Measurements from ENCODE around the gene YEATS4.

The YEATS4 gene

DNA sequence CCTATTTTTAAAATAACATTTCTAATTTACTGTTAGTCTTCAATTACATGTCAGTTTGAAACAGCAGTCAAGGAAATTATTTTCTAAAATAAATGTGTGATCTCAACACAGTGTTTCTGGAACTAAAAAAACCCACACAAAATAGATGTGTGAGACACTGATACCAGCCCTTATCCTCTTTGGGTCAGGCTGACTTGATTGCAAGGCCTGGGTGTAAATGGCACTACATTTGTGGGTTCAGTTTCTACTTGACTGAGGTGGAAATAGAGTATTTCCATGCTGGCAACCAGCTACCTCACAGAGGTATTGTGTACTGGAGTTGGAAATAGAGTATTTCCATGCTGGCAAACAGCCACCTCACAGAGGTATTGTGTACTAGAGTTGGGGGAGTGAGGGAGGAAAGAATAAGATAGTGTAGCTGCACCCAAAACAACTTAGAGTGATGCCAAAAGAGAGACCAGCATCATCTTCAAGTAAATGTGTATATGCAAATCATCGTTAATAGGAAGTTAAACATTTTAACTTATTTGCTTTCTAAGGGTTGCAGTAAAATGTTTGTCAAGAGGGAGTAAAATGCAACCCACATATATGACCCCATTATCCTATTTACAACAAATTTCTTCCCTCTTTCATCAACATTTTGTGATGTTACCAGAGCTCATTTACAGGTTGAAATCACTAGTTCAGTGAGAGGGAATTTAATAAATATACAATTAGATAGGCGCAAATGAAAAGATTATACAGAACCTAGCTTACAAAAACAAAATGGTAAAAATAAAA is 22.0 kb upstream of the YEATS4 start:
- TF ChIP-seq, protein P1, sequence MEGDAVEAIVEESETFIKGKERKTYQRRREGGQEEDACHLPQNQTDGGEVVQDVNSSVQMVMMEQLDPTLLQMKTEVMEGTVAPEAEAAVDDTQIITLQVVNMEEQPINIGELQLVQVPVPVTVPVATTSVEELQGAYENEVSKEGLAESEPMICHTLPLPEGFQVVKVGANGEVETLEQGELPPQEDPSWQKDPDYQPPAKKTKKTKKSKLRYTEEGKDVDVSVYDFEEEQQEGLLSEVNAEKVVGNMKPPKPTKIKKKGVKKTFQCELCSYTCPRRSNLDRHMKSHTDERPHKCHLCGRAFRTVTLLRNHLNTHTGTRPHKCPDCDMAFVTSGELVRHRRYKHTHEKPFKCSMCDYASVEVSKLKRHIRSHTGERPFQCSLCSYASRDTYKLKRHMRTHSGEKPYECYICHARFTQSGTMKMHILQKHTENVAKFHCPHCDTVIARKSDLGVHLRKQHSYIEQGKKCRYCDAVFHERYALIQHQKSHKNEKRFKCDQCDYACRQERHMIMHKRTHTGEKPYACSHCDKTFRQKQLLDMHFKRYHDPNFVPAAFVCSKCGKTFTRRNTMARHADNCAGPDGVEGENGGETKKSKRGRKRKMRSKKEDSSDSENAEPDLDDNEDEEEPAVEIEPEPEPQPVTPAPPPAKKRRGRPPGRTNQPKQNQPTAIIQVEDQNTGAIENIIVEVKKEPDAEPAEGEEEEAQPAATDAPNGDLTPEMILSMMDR (IDR thresholded peaks at IDR 0.05; ENCODE audit: low read depth, low read length): no peak
- DNase-seq (ENCODE audit: extremely low read depth, low read depth): no peak

DNA sequence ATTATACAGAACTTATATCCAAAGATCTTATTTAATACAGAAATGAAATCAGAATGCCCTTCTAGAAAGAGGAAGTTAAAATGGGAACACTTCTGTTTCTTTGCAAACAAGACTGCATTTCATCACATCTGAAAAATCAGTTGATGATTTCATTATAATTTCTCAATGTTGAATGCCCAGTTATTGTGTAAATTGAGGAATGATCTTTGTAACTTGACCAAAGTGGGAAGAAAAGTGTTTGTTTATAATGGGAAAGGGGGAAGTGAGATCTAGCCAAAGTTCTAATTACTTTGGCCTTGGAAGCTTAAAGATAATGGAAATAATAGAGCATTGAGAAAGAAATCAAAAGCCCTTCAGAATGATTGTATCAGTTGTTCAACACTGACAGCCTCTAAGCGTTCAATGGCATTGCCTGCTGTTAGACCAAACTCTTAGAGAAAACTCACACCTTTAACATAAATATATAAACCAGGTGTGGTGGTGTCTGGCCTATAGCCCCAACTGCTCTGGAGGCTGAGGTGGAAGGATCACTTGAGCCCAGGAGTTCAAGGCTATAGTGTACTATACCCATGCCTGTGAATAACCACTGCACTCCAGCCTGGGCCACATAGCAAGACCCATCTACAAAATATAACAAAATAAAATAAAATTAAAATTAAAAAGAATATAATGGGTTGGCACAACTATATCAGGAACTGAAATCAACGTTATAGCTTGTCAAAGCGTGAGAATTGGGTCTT is 21.3 kb upstream of the YEATS4 start:
- no peak for DNase-seq (ENCODE audit: extremely low read depth, low read depth)
- TF ChIP-seq, protein P1 (IDR thresholded peaks at IDR 0.05; ENCODE audit: low read depth, low read length): no peak

DNA sequence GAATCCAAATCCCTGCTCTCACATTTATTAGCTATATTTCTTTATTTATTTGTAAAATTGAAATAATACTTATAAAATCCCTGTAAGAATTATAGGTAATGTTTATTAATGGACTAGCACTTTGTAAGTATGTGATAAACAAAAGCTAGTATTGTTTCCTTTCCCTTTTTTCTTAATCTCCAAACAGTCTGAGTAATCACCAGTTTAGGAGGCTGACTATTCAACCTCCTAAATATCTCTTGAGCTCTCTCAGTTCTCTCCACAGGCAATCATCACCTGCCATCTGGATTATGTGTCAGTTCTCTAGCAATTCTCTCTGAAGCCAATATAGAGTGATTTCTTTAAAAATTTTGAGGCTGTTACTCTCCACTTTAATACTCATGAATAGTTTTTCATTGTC is 20.6 kb upstream of the YEATS4 start:
- no peak for DNase-seq (ENCODE audit: extremely low read depth, low read depth)

DNA sequence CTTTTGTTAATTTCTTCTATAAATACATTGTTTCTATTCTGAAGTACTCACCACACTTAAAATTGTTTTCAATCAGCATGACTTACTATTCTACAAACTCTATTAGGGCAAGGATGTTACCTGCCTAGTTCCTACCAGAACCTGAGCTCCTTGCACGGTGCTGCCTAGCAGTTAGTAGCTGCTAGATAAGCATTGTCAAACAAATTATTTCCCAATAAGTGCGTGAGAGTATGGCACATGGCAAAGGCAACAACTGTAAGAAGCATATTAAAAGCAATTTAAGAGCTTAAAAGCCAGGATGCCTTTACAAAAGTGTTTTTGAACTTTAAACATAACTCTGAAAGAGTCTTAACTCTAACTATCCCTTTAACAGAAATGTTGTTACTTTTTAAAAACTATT is 19.5 kb upstream of the YEATS4 start:
- TF ChIP-seq, protein P1 (IDR thresholded peaks at IDR 0.05; ENCODE audit: low read depth, low read length): no peak
- DNase-seq (ENCODE audit: extremely low read depth, low read depth): no peak

More for the DNA sequence above, 20.6 kb upstream of the YEATS4 start:
- TF ChIP-seq, protein P1 (IDR thresholded peaks at IDR 0.05; ENCODE audit: low read depth, low read length): no peak

DNA sequence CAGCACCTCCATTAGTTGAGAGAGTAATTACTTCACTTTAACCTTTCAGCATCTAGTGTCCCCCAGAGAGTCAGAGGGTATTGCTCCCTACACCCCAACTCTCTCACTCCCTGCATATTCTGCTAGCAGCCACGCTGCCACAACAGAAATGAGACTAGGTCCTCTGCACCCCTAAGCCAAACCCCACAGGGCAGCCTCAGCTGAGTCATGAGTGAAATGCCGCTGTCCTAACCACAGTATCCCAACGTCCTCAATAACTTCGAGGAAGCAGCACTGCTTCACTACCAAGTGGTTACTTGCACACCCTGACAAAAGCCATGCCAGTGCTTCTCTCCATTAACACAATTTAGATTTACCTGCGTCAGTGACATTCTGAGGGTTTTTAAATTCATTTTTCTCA is 18.2 kb upstream of the YEATS4 start:
- DNase-seq (ENCODE audit: extremely low read depth, low read depth): no peak
- TF ChIP-seq, protein P1 (IDR thresholded peaks at IDR 0.05; ENCODE audit: low read depth, low read length): no peak

DNA sequence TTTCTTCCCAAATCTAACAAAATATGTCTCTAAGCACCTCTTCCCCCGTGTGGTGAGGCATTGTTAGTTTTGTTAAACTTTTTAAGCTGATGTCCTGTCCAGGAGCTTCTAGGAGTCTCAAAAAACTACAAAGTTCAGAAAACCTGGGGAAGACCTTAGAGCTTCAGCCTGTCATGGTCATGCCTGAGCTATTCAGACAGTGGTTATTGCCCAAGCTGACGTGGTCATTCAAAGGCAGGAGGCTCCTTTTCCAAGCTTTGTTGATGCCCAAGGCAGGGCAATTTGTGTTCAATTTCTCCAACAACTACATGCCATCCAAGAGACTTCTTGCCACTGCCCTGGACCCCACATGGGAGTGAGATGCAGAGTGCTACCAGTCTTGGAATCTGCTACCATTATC is 17.1 kb upstream of the YEATS4 start:
- TF ChIP-seq, protein P1 (IDR thresholded peaks at IDR 0.05; ENCODE audit: low read depth, low read length): no peak
- no peak for DNase-seq (ENCODE audit: extremely low read depth, low read depth)

DNA sequence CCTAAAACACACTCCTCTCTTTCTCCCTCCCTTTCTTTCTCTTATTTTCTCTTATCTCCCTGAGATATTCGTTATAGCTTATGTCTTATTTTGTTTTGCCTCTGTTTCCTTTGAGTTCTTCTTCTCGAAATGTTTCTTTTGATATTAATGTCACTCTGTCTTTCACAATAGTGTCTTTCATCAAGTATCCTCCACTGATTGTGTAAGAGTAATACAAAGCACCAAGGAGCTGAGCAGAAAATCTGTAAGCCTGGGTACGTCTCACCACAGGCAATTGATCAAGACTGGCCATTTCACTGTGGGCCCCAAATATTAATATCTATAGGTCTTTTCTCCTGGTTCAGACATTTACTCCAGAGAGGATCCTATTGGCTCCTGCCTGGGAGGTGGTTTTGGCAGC is 16.2 kb upstream of the YEATS4 start:
- DNase-seq (ENCODE audit: extremely low read depth, low read depth): no peak
- TF ChIP-seq, protein P1 (IDR thresholded peaks at IDR 0.05; ENCODE audit: low read depth, low read length): no peak

Measured in AG09319 (cell line).